ENCODE results near the gene ARHGEF28.

Gene ARHGEF28

DNA sequence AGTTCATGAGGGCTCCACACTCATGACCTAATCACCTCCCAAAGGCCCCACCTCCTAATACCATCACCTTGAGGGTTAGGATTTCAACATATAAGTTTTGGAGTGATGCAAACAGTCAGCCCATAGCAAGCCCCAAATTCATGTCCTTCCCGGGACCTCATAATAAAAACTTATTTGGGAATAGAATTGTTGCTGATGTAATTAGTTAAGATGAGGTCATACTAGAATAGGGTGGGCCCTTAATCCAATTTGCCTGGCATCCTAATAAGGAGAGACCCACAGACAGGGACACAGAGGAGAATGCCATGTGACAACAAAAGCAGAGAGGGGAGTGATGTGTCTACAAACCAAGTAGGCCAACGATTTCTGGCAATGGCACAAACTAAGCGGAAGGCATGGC, 347.1 kb downstream of the ARHGEF28 start:
- DNase-seq: no peak
- intact Hi-C loops (cut with DNase I): no loop called here

DNA sequence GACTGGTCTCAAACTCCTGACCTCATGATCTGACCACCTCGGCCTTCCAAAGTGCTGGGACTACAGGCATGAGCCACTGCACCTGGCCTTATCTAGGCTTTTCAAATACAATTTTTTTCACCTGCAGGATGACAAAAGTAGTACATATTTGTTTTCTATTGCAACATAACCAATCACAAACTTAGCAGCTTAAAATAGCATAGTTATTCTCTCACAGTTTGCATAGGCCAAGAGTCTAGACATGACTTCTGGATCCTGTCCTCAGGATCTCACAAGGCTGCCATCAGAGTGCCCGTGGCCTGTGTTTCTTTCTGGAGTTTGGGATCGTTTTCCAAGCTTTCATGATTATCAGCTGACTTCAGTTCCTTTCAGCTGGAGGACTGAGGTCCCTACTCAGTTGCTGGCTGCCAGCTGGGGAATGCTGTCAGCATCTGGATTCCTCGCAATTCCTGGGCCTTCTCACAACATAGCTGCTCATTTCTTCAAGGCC, 348.9 kb downstream of the ARHGEF28 start:
- DNase-seq: no peak
- intact Hi-C loops (cut with DNase I): no loop called here

DNA sequence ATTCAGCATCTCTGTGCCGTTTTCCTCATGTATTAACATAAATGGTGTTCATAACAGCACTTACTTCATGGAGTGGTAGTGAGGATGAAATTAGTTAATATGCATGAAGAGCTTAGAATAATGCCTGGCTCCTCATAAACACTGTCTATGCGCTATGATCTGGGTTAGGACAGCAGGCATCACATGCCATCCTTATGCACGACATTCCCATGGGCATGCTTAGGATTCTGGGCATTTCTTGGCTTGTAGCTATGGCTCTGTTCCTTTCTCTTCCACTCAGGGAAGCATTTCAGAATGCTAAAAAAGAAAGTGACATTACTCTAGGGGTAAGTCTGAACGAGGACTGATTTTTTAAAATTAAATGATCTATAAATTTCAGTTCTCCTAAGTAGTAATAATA, 349.8 kb downstream of the ARHGEF28 start:
- DNase-seq: no peak
- intact Hi-C loops (cut with DNase I): no loop called here

DNA sequence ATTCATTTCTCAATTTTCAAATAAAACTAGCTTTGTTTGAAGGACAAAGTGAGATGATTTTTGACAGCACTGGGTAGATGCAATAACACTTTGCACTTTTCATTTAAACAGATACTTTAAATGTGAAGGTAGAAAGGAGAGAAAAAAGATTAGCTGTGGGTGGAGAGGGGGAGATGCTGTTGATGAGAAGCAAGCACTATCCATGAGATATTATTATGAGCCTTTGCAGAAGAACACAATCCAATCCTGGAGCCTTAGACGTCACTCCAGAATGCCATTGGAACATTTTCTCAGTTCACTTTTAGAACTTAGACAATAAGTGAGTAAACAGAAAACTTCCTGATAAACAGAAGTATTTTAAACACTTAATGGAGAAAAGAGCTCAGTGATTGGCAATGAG, 351.1 kb downstream of the ARHGEF28 start:
- intact Hi-C loops (cut with DNase I): no loop called here

DNA sequence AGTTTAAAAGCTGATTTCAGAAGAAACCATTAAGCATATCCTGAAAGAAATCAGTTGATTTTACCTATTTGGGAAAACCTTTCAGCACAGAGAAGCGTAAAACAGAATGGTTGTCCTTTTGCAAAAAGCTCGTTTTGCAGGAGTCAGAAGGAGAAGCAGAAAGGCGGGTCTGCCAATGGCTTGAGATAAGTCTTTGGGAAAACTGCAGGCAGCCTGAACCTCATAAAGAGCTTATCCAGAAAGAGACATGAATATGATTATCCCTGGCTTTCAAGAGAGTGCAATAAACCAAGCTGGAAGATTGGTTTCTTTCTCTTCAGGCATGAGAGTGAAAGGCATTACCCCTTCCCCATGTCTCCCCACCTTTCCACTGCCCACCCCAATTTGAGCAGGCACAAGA, 353.3 kb downstream of the ARHGEF28 start:
- DNase-seq: no peak
- intact Hi-C loops (cut with DNase I): no loop called here

More for the DNA sequence above, 351.1 kb downstream of the ARHGEF28 start:
- DNase-seq: no peak

DNA sequence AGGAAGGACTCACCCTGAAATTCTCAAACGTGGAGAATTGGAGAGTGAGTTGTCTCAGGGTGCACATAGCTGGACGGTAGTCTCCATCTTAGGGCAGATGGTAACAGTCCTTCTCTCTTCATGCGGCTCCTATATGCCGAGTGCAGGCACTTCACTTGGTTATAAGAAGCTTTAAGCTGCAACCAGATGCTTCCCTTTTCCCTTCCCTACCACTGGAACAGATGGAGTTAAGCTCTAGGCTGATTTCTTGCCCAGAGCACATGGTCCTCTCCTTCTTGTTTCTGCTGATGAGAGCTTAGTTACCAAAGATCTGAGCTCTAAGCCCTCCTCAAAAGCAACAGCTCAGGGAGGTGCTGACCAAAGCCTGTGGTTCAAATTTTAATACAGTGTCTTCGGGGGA, 355.7 kb downstream of the ARHGEF28 start:
- intact Hi-C loops (cut with DNase I): no loop called here
- DNase-seq: no peak

DNA sequence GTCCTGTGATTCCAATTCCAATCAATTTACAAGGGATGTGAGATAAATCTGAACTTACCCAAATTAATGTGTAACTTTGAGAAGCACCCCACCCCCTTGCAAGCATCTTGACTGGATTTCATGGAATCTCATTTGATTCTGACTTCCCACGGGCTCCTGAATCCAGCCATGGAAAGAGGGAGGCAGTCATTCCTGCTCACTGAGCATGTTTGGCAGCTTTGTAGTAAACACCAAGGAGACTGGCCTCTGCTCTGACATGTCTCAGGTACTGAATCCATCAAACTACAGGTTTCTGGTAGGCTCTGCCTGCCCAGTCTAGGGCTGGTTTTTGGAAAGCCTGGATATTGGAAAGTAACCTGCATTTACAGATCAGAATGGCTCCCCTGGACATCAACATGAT, 357.6 kb downstream of the ARHGEF28 start:
- intact Hi-C loops (cut with DNase I): no loop called here
- no peak for DNase-seq

DNA sequence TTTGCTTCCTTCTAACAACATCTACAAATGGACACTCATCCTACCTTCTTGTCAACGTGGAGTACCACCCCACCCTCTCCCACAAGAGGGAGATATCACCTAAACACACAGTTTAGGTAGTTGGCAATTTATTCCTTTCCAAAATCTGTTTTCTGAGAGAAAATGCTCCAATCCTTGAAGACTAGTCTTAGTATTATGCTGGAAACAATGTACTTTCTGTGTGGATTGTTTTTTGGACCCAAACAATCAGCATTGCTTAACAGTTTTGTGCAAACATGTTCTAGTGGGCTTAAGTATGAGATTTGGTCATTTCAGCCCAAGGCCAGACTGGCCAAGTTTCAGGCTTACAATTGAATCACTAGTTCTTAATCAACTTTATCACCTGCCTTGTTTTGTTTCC, 359.1 kb downstream of the ARHGEF28 start:
- intact Hi-C loops (cut with DNase I): no loop called here
- no peak for DNase-seq

DNA sequence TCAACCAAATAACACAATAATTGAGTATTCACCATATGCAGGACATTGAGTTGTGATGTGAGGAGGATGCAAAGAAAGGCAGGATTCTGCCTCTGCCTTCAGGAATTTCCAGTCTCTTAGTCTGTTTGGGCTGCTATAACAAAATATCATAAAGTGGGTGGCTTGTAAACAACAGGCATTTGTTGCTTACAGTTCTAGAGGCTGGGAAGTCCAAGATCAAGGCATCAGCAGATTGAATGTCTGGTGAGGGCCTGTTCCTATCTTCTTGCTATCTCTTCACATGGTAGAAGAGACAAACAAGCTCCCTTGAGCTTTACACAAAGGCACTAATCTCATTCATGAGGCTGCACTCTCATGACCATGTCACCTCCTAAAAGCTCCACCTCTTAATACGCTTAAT, 360.7 kb downstream of the ARHGEF28 start:
- intact Hi-C loops (cut with DNase I): no loop called here
- DNase-seq: no peak

DNA sequence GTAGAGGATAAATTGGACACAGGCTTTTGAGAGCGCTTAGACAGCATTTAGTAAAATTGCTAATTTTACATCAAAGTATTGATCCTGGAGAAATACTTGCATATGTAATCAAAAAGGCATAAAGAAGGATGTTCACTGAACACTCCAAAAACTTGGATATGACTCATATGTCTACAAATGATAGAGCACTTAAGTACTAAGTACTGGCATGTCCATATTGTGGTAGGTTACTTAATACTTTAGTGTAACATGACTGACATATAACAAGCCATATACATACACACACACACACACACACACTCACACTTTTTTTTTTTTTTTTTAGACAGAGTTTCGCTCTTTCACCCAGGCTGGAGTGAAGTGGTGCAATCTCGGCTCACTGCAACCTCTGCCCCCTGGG, 361.9 kb downstream of the ARHGEF28 start:
- no peak for DNase-seq
- intact Hi-C loops (cut with DNase I): no loop called here

DNA sequence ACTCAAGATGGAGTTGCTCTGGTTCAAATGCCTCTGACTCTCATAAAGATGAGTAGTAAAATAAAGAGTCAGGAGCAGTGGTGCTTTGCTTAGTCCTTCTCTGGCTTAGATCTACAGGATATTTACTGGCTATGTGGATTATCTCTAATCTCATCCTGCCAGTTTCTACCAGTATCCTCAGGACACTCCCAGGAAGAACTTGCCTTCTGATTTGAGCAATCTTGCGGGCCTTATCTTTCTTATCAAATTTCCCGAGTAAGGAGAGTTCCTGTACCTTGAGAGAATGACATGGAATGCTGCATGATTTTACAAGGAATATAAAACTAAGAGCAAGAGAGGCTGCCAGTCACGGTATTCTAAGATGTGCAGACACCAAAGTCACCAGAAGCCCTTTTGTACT, 364.0 kb downstream of the ARHGEF28 start:
- no peak for DNase-seq
- intact Hi-C loops (cut with DNase I): no loop called here

Data from posterior cingulate gyrus (tissue), 11 donors.